Psoas muscle (tissue), 8 donors: ENCODE measurements around the gene GRIN2A. TPM values are rescaled to one million over a fixed set of nuclear protein-coding genes. Genes with fewer than 3 reads are reported as not detected.

ENCODE experiments used
- ATAC-seq, 4 donors: fragments of 200-7000 bp; cut with Tn5 transposase; one replicate each; pipeline ENCODE4 v1.9.1; 2020; ENCODE audit warnings: moderate library complexity in 3 of 4, mild to moderate bottlenecking in 2 of 4
- DNase-seq, 2 donors: peaks; one replicate each; pipeline ENCODE4 v3.0.0-alpha.2; 2020
- H3K27ac ChIP-seq: fragments of 200-600 bp; one replicate; pipeline ENCODE4 v1.8.0; 2022
- H3K27me3 ChIP-seq, 3 donors: fragments of 200-600 bp in 1 of 3; one replicate each; pipeline versions ENCODE4 v1.6.1 to v1.8.0; 2013 to 2022; ENCODE audit warnings: low read length in 2 of 3, mild to moderate bottlenecking in 2 of 3, moderate library complexity in 1 of 3; ENCODE audit not compliant: insufficient read depth in 3 of 3
- H3K36me3 ChIP-seq, 2 donors: fragments of 200-600 bp in 1 of 2; one replicate each; pipeline versions ENCODE4 v1.6.1 to v1.8.0; 2013 to 2022; ENCODE audit warnings: low read depth in 1 of 2, mild to moderate bottlenecking in 1 of 2, moderate library complexity in 1 of 2; ENCODE audit not compliant: insufficient read depth in 1 of 2
- H3K4me1 ChIP-seq: fragments of 200-600 bp; one replicate; pipeline ENCODE4 v1.8.0; 2022
- H3K4me3 ChIP-seq: fragments of 200-600 bp; one replicate; pipeline ENCODE4 v1.8.0; 2022; ENCODE audit warnings: mild to moderate bottlenecking
- H3K9me3 ChIP-seq: fragments of 200-600 bp; one replicate; pipeline ENCODE4 v1.8.0; 2022
- CTCF ChIP-seq: fragments of 200-600 bp; IDR thresholded peaks from one replicate; pipeline ENCODE4 v1.8.0; 2022; ENCODE audit warnings: antibody characterized with exemption
- WGBS, 3 donors: extraction: QIAGEN DNeasy Blood & Tissue Kit; methylation state at CpG; one replicate each; pipeline versions ENCODE4 v1.1.6 to v1.1.7; 2013; 5-methylcytosine and 5-hydroxymethylcytosine counted together
- intact Hi-C, 2 donors: fragments of 100-400 bp; cut with DNase I; formaldehyde crosslinking; loops; one replicate each; pipeline versions ENCODE4 v1.11.0 to v1.14.2; 2022
- polyA plus RNA-seq, 3 donors: library from polyadenylated mRNA; stranded (reverse); fragments of 200-250 nt; gene quantifications; one replicate each; pipeline ENCODE4 v1.2.3, GENCODE V29; 2013
- total RNA-seq, 4 donors: library from RNA; stranded (reverse); fragmentation: NEBNext Ultra II Directional in 2 of 4; extraction: Animal tissue kit (Norgen Biotek cat#: 25700) in 2 of 4; gene quantifications; one replicate each; pipeline versions ENCODE4 v1.2.1 to v1.2.4, GENCODE V29; 2021 to 2023
- donor health status: healthy with polysubstance abuse.
- donor health status: DM: no; HTN: no; CAD: no; lungs with moderate emphysema.
- donor health status: Bipolar disorder and iron deficiency.
- donor health status: healthy.
- donor health status: DM: yes; HTN: yes; CAD: no.
- donor health status: DM: no; HTN: no; CAD: no.
- donor health status: DM: no; HTN: no; CAD: no.
- donor health status: DM: yes; HTN: yes; CAD: no.

The GRIN2A gene
- total and polyA plus RNA-seq, 7 donors = 0.01 to 0.62 (median 0.17) TPM; not detected in 2

GRCh38 chr16:10026593-10026992 is 155.6 kb downstream of the GRIN2A start:
- Histone ChIP-seq H3K4me3 (no peak overlapping the region), H3K27me3 (no peaks in the 10 kb centered on the region), H3K9me3 (no peaks in the 10 kb centered on the region), H3K36me3 (no peaks in the 10 kb centered on the region), H3K4me1 (no peaks in the 10 kb centered on the region), H3K27ac (no peak overlapping the region)
- ATAC-seq (no peak), DNase-seq (no peak)
- intact Hi-C loops = no loop called here
- TF ChIP-seq CTCF = no peak
- 66 to 71% (median 69%) methylated on average over 5 of the region's 5 CpGs for WGBS, 3 donors

GRCh38 chr16:10022098-10022497 is 160.1 kb downstream of the GRIN2A start:
- H3K9me3 ChIP-seq = no peaks in the 10 kb centered on the region
- no peak for TF ChIP-seq CTCF
- ATAC-seq (no peak), DNase-seq (no peak)
- H3K4me3 ChIP-seq = no peak overlapping the region
- no peaks in the 10 kb centered on the region for H3K36me3 ChIP-seq
- intact Hi-C loops = no loop called here
- no peak overlapping the region for H3K27ac ChIP-seq
- no peaks in the 10 kb centered on the region for H3K4me1 ChIP-seq
- WGBS, 3 donors = 91 to 92% (median 91%) methylated on average over 5 of the region's 5 CpGs
- no peaks in the 10 kb centered on the region for H3K27me3 ChIP-seq

GRCh38 chr16:10020866-10021265 is 161.4 kb downstream of the GRIN2A start:
- Histone ChIP-seq H3K36me3 (no peaks in the 10 kb centered on the region), H3K27ac (no peak overlapping the region), H3K4me1 (no peaks in the 10 kb centered on the region), H3K27me3 (no peaks in the 10 kb centered on the region), H3K4me3 (no peak overlapping the region), H3K9me3 (no peaks in the 10 kb centered on the region)
- no peak for TF ChIP-seq CTCF
- intact Hi-C loops = no loop called here
- DNase-seq (no peak), ATAC-seq (no peak)
- WGBS, 3 donors = 43 to 58% (median 53%) methylated on average over 3 of the region's 3 CpGs

- H3K9me3 ChIP-seq = no peaks in the 10 kb centered on the region
- ATAC-seq (no peak), DNase-seq (no peak)
- TF ChIP-seq CTCF = no peak
- H3K27ac ChIP-seq = no peak overlapping the region
- H3K4me1 ChIP-seq = no peaks in the 10 kb centered on the region
- H3K36me3 ChIP-seq = no peaks in the 10 kb centered on the region
- H3K27me3 ChIP-seq = peaks cover 0 to 5% (median 0%) of the 10 kb centered on the region in 3 donors
- H3K4me3 ChIP-seq = no peak overlapping the region
- 58 to 92% (median 75%) methylated on average over 3 of the region's 3 CpGs for WGBS, 3 donors
- intact Hi-C loops = no loop called here
Observed at GRCh38 chr16:10016752-10017151, 165.5 kb downstream of the GRIN2A start.

GRCh38 chr16:10015397-10015796 is 166.8 kb downstream of the GRIN2A start:
- WGBS, 3 donors = 80 to 85% (median 80%) methylated on average over 3 of the region's 3 CpGs

More at GRCh38 chr16:10015397-10015796, 166.8 kb downstream of the GRIN2A start:
- Histone ChIP-seq H3K4me1 (no peaks in the 10 kb centered on the region), H3K36me3 (no peaks in the 10 kb centered on the region), H3K27me3 (peaks cover 0 to 5% (median 5%) of the 10 kb centered on the region in 3 donors), H3K4me3 (no peak overlapping the region), H3K9me3 (no peaks in the 10 kb centered on the region), H3K27ac (no peak overlapping the region)
- no peak for TF ChIP-seq CTCF
- no peak for DNase-seq
- intact Hi-C loops = no loop called here
- ATAC-seq = no peak
